Tibial artery (tissue), 4 donors: ENCODE results near the gene SUMO2.
A peak's percentile ranks its signal among the peaks of the same experiment; 100 is the strongest.

ENCODE experiments used
- DNase-seq, 2 donors: peaks; one replicate each; pipeline ENCODE4 v3.0.0-alpha.2; 2019
- H3K27ac ChIP-seq, 2 donors: fragments of 200-600 bp; sonication (generic) in 1 of 2; 1 replicate in 1 of 2; 2 replicates in 1 of 2; pipeline ENCODE4 v1.5.1; 2018 to 2019; ENCODE audit warnings: mild to moderate bottlenecking in 1 of 2
- H3K27me3 ChIP-seq, 2 donors: fragments of 200-600 bp; sonication (generic) in 1 of 2; one replicate each; pipeline versions ENCODE4 v1.5.1 to v1.6.0; 2016 to 2019
- H3K36me3 ChIP-seq, 3 donors: fragments of 200-600 bp; sonication (generic) in 2 of 3; one replicate each; pipeline ENCODE4 v1.5.1; 2016 to 2019; ENCODE audit warnings: mild to moderate bottlenecking in 2 of 3
- H3K4me1 ChIP-seq, 4 donors: fragments of 200-600 bp; sonication (generic) in 2 of 4; 1 replicate in 3 of 4; 2 replicates in 1 of 4; pipeline ENCODE4 v1.5.1; 2016 to 2019
- H3K4me3 ChIP-seq, 2 donors: fragments of 200-600 bp; sonication (generic) in 1 of 2; 1 replicate in 1 of 2; 2 replicates in 1 of 2; pipeline ENCODE4 v1.5.1; 2018 to 2019; ENCODE audit warnings: mild to moderate bottlenecking in 2 of 2
- H3K9me3 ChIP-seq, 3 donors: fragments of 200-600 bp; sonication (generic) in 1 of 3; one replicate each; pipeline ENCODE4 v1.5.1; 2016 to 2019
- CTCF ChIP-seq, 2 experiments: fragments of 200-600 bp in 1 of 2; fragments of 450-650 bp in 1 of 2; IDR thresholded peaks; one replicate each; pipeline ENCODE4 v1.5.1; 2017 to 2019; ENCODE audit warnings: antibody characterized with exemption in 2 of 2, mild to moderate bottlenecking in 1 of 2, moderate library complexity in 1 of 2
- intact Hi-C: fragments of 100-400 bp; cut with DNase I; formaldehyde crosslinking; loops from one replicate; pipeline ENCODE4 v1.15.0; 2023; ENCODE audit warnings: low total_unique reads

The SUMO2 gene

DNA sequence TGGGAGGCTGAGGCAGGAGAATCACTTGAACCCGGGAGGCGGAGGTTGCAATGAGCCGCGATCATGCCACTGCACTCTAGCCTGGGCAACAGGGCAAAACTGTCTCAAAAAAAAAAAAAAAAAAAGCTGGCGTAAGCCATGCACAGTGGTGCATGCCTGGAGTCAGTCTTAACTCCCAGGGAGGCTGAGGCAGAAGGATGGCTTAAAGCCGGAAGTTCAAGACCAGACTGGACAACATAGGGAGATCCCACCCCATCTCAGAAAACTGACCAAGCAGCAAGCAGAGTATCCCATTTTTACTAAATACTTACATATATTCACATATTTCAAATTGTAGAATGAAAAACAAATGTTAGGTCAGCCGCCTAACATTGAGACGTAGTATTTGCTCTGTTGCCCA, 55.8 kb downstream of the SUMO2 start:
- Histone ChIP-seq H3K9me3 (no peaks in the 10 kb centered on the region), H3K27ac (no peak overlapping the region), H3K4me1 (peaks cover 0 to 18% (median 3%) of the 10 kb centered on the region in 4 donors), H3K4me3 (no peak overlapping the region), H3K27me3 (no peaks in the 10 kb centered on the region), H3K36me3 (peaks cover 0 to 19% (median 0%) of the 10 kb centered on the region in 3 donors)
- TF ChIP-seq CTCF (IDR thresholded peaks at IDR 0.05), result no peak
- no peak for DNase-seq
- intact Hi-C loops, result no loop called here

DNA sequence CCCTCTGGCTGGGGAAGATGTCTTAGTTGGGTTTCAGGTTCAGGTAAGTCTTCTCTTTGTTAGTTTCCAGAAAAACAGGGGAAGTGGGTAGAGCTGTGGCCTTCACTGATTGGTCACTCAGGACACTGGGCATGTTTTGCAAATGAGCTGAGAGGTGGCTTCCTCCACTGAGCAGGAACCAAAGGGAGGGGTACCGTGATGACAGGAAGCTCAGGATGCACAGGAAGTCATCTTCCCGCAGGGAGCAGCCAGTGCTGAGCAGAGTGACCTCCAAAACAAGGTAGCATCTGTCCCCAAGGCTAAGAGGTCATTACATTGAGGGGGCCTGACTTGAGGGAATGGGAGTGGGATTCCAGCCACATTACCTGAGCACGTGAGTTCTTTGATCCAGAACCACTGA, 56.8 kb downstream of the SUMO2 start:
- peaks cover 0 to 16% (median 2%) of the 10 kb centered on the region in 4 donors for H3K4me1 ChIP-seq

DNA sequence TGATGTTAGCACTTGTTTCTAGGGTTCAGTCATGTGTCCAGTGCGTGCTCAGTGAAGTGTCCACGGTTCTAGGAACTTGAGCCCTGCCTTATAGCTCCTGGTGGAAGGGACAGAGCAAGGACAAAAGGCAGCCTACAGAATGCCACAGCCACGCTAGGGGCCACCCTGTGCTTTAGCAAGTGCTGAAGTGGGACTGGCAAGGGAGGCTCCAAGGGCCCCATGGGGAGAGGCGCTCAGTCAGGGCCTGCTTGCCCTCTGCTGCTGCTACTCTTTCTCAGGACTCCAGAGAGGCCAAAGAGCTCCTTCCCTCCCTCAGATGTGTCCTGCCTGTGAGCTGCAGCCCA, 58.0 kb downstream of the SUMO2 start:
- no peaks in the 10 kb centered on the region for H3K27me3 ChIP-seq
- no peaks in the 10 kb centered on the region for H3K9me3 ChIP-seq
- no peak for DNase-seq
- peaks cover 0 to 23% (median 0%) of the 10 kb centered on the region in 3 donors for H3K36me3 ChIP-seq
- H3K4me1 ChIP-seq, result peaks cover 0 to 7% (median 0%) of the 10 kb centered on the region in 4 donors
- H3K27ac ChIP-seq, result no peak overlapping the region
- H3K4me3 ChIP-seq, result no peak overlapping the region
- no peak for TF ChIP-seq CTCF (IDR thresholded peaks at IDR 0.05)
- intact Hi-C loops, result no loop called here

More for the DNA sequence above, 56.8 kb downstream of the SUMO2 start:
- H3K27me3 ChIP-seq, result no peaks in the 10 kb centered on the region
- no peak for DNase-seq
- no peaks in the 10 kb centered on the region for H3K9me3 ChIP-seq
- H3K36me3 ChIP-seq, result peaks cover 0 to 22% (median 0%) of the 10 kb centered on the region in 3 donors
- no peak overlapping the region for H3K27ac ChIP-seq
- TF ChIP-seq CTCF (IDR thresholded peaks at IDR 0.05), result no peak
- H3K4me3 ChIP-seq, result no peak overlapping the region
- intact Hi-C loops, result no loop called here

DNA sequence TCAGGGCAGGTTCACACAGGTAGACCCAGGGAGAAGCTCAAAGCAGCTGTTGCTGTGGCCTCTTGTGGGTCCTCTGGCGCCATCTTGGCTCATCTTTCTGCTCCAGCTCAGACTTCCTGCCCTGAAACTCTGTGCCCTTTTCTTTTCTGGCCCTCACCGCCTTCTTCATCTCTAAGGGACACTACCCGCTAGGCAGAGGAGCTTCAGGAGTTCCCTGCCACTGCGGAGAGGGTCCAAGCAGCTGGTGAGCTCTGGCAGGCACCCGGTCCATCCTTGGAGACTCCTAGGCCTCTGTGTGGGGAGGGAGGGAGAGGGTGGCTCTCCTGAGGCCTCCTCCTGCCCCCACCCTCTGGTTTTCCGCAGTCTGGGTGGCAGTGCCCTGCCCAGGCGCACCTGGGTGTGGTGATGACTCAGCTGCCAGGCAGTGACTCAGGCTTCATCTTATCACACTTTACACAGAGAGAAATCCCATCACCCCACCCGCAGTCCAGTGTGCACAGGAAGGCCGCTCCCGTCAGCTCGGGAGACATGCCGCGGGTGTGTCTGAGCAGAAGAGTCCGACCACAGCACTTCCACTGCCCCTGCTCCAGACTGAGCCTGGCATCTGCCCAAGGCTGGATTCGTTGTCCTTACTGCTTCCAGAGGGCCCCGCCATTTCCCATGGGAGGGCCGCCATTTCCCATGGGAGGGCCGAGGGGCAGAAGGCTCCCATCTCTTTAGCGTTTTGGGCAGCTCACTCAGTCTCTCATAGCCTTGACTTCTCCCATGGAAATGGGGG, 58.5 kb downstream of the SUMO2 start:
- no peak overlapping the region for H3K27ac ChIP-seq
- peak; percentile 37 to 69 for DNase-seq

DNA sequence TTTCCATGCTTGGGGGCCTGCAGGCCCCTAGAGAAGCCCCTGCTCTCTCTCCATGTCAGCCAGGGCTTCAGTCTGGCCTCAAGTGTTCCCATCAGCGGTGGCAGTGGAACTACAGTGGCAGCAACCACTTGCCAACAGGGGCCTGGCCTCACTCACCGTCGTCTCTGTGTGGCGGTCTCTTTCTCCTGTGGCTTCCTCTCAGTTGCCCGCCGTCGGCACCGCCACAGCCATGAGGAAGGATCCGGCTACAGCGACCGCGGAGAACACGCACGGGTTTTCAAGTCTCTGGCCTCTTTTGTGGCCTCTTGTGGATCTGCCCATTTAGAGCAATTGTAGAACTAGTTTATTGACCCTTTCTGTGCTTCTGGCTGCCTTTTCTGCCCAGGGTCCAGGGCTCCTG, 64.5 kb downstream of the SUMO2 start:
- intact Hi-C loops, result loop anchor here (10.0 kb wide), 1 partner anchor 86 kb away; the partner anchor contains the start of gene NUP85

More for the DNA sequence above, 58.5 kb downstream of the SUMO2 start:
- H3K27me3 ChIP-seq, result no peaks in the 10 kb centered on the region
- H3K9me3 ChIP-seq, result no peaks in the 10 kb centered on the region
- no peak overlapping the region for H3K4me3 ChIP-seq
- intact Hi-C loops, result no loop called here
- TF ChIP-seq CTCF (IDR thresholded peaks at IDR 0.05), result no peak
- H3K4me1 ChIP-seq, result peaks cover 0 to 7% (median 0%) of the 10 kb centered on the region in 4 donors
- H3K36me3 ChIP-seq, result peaks cover 0 to 18% (median 0%) of the 10 kb centered on the region in 3 donors

More for the DNA sequence above, 64.5 kb downstream of the SUMO2 start:
- DNase-seq, result no peak
- H3K4me3 ChIP-seq, result no peak overlapping the region
- no peak for TF ChIP-seq CTCF (IDR thresholded peaks at IDR 0.05)
- no peaks in the 10 kb centered on the region for H3K27me3 ChIP-seq
- H3K36me3 ChIP-seq, result peaks cover 0 to 20% (median 0%) of the 10 kb centered on the region in 3 donors
- H3K27ac ChIP-seq, result no peak overlapping the region
- H3K4me1 ChIP-seq, result peaks cover 0 to 17% (median 9%) of the 10 kb centered on the region in 4 donors
- H3K9me3 ChIP-seq, result no peaks in the 10 kb centered on the region
